Measurements from ENCODE around the gene OASL. TPM values are rescaled to one million over a fixed set of nuclear protein-coding genes. Genes with fewer than 3 reads are reported as not detected.

Gene OASL
- polyA plus RNA-seq, 1 of the 3 experiments (the other 2 are of a cell fraction): 0.41 TPM

GRCh38 chr12:120992989-120993388, 46.1 kb downstream of the OASL start (continued):
- TF ChIP-seq REST (IDR thresholded peaks at IDR 0.05; ENCODE audit: low read depth, low read length) (no peak), FOXJ3 (CRISPR knock-in tag; IDR thresholded peaks at IDR 0.05) (no peak)

DNA sequence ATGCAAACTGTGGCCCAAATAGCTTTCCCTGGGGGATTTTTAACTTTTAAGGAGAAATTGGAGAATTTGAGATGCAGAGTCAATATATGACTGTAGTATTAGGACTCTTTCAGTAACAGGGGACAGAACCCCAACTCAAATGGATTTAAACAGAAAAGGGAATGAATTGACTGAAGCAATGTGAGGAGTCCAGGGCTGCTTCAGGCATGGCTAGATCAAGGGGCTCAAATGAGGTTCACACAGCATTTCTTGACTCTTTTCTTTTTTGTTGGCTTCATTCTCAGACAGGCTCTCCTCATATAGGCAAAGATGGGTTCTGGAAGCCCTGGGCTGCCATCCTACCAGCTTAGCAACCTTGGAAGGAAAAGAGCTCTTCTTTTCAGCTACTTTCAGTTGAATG, 47.1 kb downstream of the OASL start:
- Histone ChIP-seq H3K9me3 (no peaks in the 10 kb centered on the region), H3K79me2 (ENCODE audit: insufficient read depth) (no peaks in the 10 kb centered on the region), H3F3A (replicated peaks; ENCODE audit: insufficient read depth) (no peaks in the 10 kb centered on the region), H2AFZ (ENCODE audit: low read depth) (no peak overlapping the region), H3K36me3 (replicated peaks in 1 of 2; ENCODE audit: control insufficient read depth in 1 of 2, insufficient read depth in 2 of 2, low read length in 1 of 2) (no peaks in the 10 kb centered on the region), H3K27me3 (ENCODE audit: insufficient read depth) (no peaks in the 10 kb centered on the region; the same call in 1 of the 2 replicates), H3K4me3 (ENCODE audit: low read depth in 2 of 2, low read length in 1 of 2) (no peak overlapping the region), H3K9me2 (no peaks in the 10 kb centered on the region), H3K4me2 (no peak overlapping the region), H3K4me1 (ENCODE audit: control insufficient read depth in 1 of 2, insufficient read depth in 2 of 2, low read depth in 1 of 2, low read length in 1 of 2) (no peaks in the 10 kb centered on the region), H3K9ac (no peak overlapping the region), H4K20me1 (ENCODE audit: insufficient read depth) (no peaks in the 10 kb centered on the region), H3K27ac (ENCODE audit: low read depth in 2 of 2, low read length in 1 of 2) (no peak overlapping the region)
- ChIA-PET CTCF (interaction anchor here (0.9 to 2.5 kb wide), 7 partner anchors 11 to 343 kb away, joined by 3 to 9 read pairs (median 4); no protein-coding TSS in a partner anchor), POLR2A (no interaction called here)
- TF ChIP-seq, protein P1, sequence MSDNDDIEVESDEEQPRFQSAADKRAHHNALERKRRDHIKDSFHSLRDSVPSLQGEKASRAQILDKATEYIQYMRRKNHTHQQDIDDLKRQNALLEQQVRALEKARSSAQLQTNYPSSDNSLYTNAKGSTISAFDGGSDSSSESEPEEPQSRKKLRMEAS (IDR thresholded peaks at IDR 0.05; ENCODE audit: low read depth): no peak
- TF ChIP-seq, protein P2, sequence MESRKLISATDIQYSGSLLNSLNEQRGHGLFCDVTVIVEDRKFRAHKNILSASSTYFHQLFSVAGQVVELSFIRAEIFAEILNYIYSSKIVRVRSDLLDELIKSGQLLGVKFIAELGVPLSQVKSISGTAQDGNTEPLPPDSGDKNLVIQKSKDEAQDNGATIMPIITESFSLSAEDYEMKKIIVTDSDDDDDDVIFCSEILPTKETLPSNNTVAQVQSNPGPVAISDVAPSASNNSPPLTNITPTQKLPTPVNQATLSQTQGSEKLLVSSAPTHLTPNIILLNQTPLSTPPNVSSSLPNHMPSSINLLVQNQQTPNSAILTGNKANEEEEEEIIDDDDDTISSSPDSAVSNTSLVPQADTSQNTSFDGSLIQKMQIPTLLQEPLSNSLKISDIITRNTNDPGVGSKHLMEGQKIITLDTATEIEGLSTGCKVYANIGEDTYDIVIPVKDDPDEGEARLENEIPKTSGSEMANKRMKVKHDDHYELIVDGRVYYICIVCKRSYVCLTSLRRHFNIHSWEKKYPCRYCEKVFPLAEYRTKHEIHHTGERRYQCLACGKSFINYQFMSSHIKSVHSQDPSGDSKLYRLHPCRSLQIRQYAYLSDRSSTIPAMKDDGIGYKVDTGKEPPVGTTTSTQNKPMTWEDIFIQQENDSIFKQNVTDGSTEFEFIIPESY (IDR thresholded peaks at IDR 0.05; ENCODE audit: borderline replicate concordance, low read depth): no peak
- TF ChIP-seq USF1 (IDR thresholded peaks at IDR 0.05; ENCODE audit: borderline replicate concordance, low read depth): no peak
- DNase-seq: no peak

- DNase-seq: no peak
- CTCF ChIA-PET: interaction anchor here (1.3 to 2.5 kb wide), 2 partner anchors 15 to 408 kb away, joined by 3 to 9 read pairs; no protein-coding TSS in a partner anchor
Observed at GRCh38 chr12:120990487-120991055, 48.5 kb downstream of the OASL start.

More at GRCh38 chr12:120990487-120991055, 48.5 kb downstream of the OASL start:
- POLR2A ChIA-PET: no interaction called here
- no peaks in the 10 kb centered on the region; the same call in 1 of the 2 replicates for H3K27me3 ChIP-seq (ENCODE audit: insufficient read depth)
- no peaks in the 10 kb centered on the region for H3K79me2 ChIP-seq (ENCODE audit: insufficient read depth)
- H2AFZ ChIP-seq (ENCODE audit: low read depth): no peak overlapping the region
- H3K36me3 ChIP-seq (replicated peaks in 1 of 2; ENCODE audit: control insufficient read depth in 1 of 2, insufficient read depth in 2 of 2, low read length in 1 of 2): no peaks in the 10 kb centered on the region
- no peaks in the 10 kb centered on the region for H3K4me1 ChIP-seq (ENCODE audit: control insufficient read depth in 1 of 2, insufficient read depth in 2 of 2, low read depth in 1 of 2, low read length in 1 of 2)
- no peak overlapping the region for H3K4me2 ChIP-seq
- H3K9me3 ChIP-seq: no peaks in the 10 kb centered on the region
- H3K4me3 ChIP-seq (ENCODE audit: low read depth in 2 of 2, low read length in 1 of 2): no peak overlapping the region
- WGBS (ENCODE audit: low lambda C conversion rate): 42% methylated on average over 2 of the region's 2 CpGs
- H3K27ac ChIP-seq (ENCODE audit: low read depth in 2 of 2, low read length in 1 of 2): no peak overlapping the region
- H3F3A ChIP-seq (replicated peaks; ENCODE audit: insufficient read depth): no peaks in the 10 kb centered on the region
- no peaks in the 10 kb centered on the region for H4K20me1 ChIP-seq (ENCODE audit: insufficient read depth)
- H3K9ac ChIP-seq: no peak overlapping the region
- no peaks in the 10 kb centered on the region for H3K9me2 ChIP-seq
- no peak for TF ChIP-seq RCOR1 (IDR thresholded peaks at IDR 0.05; ENCODE audit: low read length)

Data from SK-N-SH (cell line).